Urothelium cell line (cell line): Measurements from ENCODE around the gene RHOXF2B.
"Not testable (repeated sequence)": the region's sequence is repeated elsewhere in the genome, so short reads cannot be mapped to it uniquely, and the experiment has no call there.

Source experiments
- DNase-seq: peaks from one replicate; pipeline ENCODE4 v3.0.0; 2011; ENCODE audit warnings: low spot score, mixed read lengths
- FAIRE-seq: peaks from 2 replicates; lab custom pipeline; 2011; peaks lifted over from hg19 to GRCh38; lab: Jason Lieb, UNC

Gene RHOXF2B

DNA sequence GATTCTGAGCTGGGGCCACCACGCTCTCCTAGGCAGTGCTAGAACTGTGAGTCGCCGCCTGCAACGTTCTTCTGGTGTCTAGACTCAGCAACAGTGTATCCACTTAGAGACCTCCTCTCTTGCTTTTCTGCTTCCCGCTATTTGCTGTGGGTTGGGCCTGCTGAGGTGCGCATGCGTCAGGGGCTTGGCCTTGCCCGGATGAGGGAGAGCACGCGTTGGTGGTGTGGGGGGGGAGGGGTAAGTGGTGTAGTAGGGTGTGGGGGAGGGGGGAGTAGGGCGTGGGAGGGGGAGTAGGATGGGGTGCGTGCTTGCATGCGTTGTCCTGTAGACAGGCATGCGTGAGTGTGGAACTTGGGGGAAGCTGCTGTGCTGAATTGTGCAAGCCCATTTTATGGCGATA, at the start of gene RHOXF2B:
TSS of gene RHOXF2B (minus strand) at position 101 of the 400 bp plus-strand sequence. CDS start 138 bp downstream, outside the sequence.
- DNase-seq, FAIRE-seq: not testable (repeated sequence)

DNA sequence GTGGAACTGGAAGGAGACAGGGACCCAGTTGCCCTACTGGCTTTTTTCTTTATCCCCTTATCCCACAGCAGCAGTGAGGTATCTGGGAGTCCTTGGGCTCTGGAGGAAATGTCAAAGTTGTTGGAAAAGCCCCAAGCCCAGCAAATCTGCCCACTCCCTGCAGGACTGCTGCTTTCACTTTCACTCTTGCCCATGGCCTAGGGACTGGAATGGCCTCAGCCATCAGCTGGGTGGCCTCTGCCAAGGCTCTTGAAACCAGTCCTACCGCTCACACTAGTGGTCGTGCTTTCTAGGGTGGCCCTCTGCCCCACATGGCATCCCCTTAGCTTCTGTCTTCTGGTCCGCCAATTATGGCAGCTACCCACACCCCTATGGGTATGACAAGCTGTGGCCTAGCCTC, 48.0 kb upstream of the RHOXF2B start:
- FAIRE-seq = no peak
- DNase-seq = no peak

DNA sequence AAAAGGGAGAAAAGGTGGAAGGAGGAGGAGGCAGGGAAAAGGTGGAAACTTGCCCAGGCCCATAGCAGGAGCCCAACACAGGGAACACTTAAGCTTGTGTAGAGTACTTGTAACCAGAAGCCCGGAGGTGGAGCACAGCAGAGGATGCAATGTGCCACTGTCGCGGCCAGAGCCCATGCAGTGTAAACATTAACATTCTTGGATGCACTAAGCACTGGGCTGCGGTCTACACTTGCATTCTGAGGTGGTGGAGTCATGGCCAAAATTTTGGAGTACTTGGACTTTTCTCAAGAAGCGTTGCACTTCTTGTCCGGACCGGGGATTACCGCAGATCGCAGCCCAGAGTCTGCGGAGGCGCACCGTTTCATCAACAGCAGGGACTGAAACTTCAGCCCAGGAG, 42.7 kb upstream of the RHOXF2B start:
- no peak for FAIRE-seq
- peak; percentile 41 for DNase-seq

DNA sequence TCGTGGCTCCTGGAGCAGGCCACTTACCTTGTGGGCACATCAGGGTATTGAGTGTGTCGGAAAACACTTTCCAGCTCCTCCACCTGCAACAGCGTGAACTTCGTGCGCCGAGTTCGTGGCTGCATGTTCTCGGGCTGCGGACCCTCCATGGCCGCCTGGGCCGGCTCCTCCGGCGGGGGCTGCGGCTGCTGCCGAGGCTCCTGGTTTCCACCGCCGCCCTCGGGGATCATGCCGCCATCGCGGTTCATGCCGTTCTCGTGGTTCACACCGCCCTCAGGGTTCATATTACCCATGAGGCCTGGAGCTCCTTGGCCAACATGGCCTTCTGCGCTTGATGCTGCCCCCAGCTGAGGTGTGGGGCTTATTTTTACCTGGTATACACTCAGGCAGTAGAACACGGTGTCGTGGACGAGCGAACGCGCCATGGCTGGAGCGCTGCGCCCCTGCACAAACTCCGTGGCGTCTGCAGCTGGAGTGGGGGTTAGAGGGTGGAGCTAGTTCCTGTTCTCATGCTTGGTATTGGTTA, 38.0 kb upstream of the RHOXF2B start, which contains the start of gene RHOXF1:
TSS of gene RHOXF1 (minus strand) at position 476 of the 526 bp plus-strand sequence. CDS start at position 425, 51 bp downstream.
- no peak for DNase-seq
- no peak for FAIRE-seq

- DNase-seq (no peak), FAIRE-seq (no peak)
Observed at GRCh38 chrX:120111611-120112010, 34.1 kb upstream of the RHOXF2B start.

- no peak for DNase-seq
- FAIRE-seq = no peak
Observed at GRCh38 chrX:120109378-120109777, 31.9 kb upstream of the RHOXF2B start.

DNA sequence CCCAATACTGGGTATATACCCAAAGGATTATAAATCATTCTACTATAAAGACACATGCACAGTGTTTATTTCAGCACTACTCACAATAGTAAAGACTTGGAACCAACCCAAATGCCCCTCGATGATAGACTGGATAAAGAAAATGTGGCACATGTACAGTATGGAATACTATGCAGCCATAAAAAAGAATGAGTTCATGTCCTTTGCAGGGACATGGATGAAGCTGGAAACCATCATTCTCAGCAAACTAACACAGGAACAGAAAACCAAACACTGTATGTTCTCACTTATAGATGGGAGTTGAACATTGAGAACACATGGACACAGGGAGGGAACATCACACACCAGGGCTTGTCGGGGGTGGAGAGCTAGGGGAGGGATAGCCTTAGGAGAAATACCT, 27.2 kb upstream of the RHOXF2B start:
- not testable (repeated sequence) for DNase-seq, FAIRE-seq

DNA sequence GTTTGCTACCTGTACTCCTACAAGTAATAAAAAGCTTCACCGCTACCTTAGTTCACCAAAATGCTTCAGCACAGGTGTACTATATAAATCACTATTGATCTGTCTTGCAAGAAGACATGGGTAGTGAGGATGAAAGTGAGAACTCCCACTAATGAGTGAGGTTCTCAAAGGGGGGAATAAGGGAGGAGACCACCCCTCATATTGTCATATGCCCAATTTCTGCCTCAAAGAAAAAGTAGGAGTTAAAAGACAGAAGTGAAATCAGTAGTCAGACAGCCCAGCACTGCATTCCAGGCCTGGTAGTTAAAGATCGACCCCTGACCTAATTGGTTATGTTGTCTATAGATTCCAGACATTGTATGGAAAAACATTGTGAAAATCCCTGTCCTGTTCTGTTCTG, 23.6 kb upstream of the RHOXF2B start:
- not testable (repeated sequence) for DNase-seq, FAIRE-seq

GRCh38 chrX:120090208-120090607, 12.7 kb upstream of the RHOXF2B start:
- DNase-seq = no peak
- FAIRE-seq = no peak

- FAIRE-seq (no peak), DNase-seq (no peak)
Observed at GRCh38 chrX:120087289-120088017, 10.0 kb upstream of the RHOXF2B start.

GRCh38 chrX:120085553-120086185, 8.2 kb upstream of the RHOXF2B start:
- not testable (repeated sequence) for FAIRE-seq, DNase-seq

- not testable (repeated sequence) for DNase-seq, FAIRE-seq
Observed at GRCh38 chrX:120066169-120066568, 11.3 kb downstream of the RHOXF2B start.

- FAIRE-seq, DNase-seq: not testable (repeated sequence)
Observed at GRCh38 chrX:120042712-120043111, 34.8 kb downstream of the RHOXF2B start.

DNA sequence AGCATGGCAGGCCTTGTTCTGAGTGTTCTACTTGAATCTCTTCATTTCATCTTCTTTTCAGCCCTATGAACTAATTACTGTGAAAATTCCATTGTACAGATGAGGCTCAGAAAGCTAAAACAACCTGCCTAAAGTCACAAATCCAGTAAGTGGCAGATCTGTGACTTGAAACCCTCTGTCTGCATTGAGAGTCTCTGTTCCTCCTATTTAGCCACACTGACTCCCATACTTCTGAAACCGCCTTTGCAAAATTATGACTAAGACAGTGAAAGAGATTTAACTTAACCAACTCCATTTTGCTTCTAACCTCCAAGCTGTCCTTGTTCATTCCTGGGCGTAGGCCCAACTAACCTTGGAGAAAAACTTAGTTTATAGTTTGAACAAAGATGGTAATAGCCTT, 35.2 kb downstream of the RHOXF2B start:
- not testable (repeated sequence) for DNase-seq, FAIRE-seq

DNA sequence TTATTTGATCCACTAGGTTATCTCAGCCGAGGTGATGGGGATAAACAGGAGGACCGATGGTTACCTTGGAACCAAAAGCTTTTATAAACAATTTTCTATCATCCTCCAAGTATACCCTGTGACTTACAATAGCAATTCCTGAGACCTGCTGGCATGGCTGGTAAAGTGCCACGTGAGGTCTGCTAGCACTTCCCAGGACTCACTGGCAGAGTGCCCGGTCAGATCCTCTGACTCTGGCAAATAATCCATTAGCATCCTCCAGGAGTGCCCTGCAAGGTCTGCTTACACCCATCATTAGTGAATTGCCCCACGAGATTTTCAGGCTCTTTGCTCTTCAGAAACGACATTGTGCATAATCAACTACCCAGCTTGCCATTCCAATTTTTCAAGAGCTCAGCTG, 37.3 kb downstream of the RHOXF2B start:
- not testable (repeated sequence) for FAIRE-seq, DNase-seq

DNA sequence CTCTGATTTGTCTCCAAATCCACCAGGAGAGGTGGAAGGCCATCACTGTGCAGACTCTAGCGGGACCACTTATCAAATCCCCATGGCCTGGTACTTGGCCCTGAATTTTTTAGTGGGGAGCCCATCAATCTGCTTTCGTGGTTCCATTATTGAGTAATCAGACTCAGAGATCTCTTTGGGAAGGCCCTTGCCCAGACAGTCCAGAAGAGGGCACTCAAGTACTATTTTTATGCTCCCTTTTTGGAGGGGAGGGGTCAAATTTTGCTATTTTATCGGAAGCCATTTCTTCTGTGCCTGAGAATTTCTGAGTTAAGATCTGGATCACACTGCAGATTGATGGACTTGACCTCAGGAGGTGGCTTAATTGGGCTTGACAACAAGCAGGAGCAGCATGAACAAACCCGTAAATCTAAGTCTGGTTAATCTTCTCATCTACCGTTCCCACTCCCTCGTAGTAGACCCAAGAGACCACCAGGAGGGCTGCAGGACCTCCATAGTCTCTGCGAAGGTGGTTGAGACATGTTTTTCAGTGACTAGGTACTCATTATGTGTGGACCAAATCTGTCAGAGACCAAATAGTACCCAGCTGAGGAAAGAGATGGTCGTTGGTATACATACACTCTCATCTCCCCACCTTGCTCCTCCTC, 38.3 kb downstream of the RHOXF2B start:
- not testable (repeated sequence) for DNase-seq, FAIRE-seq

DNA sequence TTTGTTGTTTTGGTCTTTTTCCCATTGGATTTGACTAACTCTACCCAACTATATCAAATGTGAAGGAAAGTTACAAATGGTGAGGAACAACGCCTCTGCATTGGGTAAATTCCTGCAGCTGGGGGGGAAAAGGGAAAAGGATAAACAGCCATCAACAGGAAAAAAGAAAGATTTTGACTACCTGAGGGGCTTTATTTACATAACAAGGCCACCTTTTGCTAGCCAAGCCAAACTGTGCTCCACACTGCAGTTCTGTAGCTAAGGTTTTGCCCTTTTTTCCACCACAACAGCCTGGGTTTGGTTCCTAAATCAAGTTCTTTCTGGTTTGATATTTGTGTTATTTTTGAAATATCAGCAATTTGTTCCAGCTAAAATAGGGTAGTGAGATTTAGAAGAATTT, 40.8 kb downstream of the RHOXF2B start:
- FAIRE-seq = no peak

DNA sequence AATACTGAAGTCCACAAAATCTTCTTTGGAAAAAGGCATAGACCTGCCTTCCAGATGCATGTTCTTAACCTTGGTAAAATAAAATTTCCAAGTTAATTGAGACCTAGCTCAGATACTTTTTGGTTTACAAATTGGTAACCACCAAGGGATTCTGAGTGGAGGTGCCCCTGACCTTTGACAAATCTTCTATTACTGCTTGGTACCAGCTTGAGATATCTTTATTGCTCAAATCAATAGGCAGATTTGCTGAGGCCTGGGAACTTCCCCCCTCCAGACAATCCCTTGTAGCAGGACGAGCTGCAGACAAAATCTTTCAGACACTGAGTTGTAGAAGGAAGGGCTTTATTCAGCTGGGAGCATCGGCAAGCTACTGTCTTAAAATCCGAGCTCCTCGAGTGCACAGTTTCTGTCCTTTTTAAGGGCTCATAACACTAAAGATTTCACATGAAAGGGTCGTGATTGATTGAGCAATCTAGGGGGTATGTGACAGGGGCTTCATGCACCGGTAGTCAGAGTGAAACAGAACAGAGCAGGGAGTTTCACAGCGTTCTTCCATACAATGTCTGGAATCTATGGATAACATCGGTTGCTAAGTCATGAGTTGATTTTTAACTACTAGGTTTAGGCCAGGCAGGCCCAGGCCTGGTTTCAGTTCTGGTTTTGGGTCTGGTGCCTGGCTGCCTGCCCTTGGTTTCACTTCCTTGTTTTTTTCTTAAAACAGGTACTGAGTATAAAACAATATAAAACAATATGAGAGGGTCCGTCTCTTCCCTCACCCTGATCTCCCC, 41.8 kb downstream of the RHOXF2B start:
- FAIRE-seq, DNase-seq: not testable (repeated sequence)

More for the DNA sequence above, 40.8 kb downstream of the RHOXF2B start:
- no peak for DNase-seq

DNA sequence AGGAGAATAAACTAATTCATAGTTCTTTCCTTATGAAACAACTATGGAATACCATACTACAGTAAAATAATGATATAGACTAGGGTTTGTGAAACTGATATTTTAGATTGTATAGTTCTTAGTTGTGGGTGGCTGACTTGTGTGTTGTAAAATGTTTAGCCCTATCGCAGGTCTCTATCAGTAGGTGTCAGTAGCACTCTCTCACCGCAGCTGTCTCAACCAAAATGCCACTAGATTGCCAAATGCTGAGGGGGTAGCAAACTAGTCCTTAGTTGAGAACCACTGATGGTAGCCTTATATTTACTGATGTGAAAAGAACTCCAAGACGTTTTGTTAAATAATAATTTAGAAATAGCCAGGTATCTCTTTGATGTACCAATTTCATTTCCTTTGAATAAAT, 48.1 kb downstream of the RHOXF2B start:
- FAIRE-seq (no peak), DNase-seq (no peak)

GRCh38 chrX:120023259-120023658, 54.2 kb downstream of the RHOXF2B start:
- DNase-seq = no peak

More at GRCh38 chrX:120023259-120023658, 54.2 kb downstream of the RHOXF2B start:
- FAIRE-seq = no peak
